Thoracic aorta (tissue), 2 donors: ENCODE results near the gene PRR14. TPM values are rescaled to one million over a fixed set of nuclear protein-coding genes. Genes with fewer than 3 reads are reported as not detected.

Source experiments
- ATAC-seq: fragments of 150-250 bp; one replicate; pipeline ENCODE4 v1.8.0; 2017; ENCODE audit warnings: low read depth; ENCODE audit not compliant: insufficient number of reproducible peaks, low FRiP score
- DNase-seq: peaks from one replicate; pipeline ENCODE4 v3.0.0-alpha.2; 2020; ENCODE audit warnings: low spot score
- H3K27ac ChIP-seq, 2 donors: fragments of 200-600 bp; sonication (generic); 1 replicate in 1 of 2; 2 replicates in 1 of 2; pipeline ENCODE4 v1.5.1; 2016; ENCODE audit warnings: mild to moderate bottlenecking in 2 of 2, moderate library complexity in 2 of 2
- H3K27me3 ChIP-seq: fragments of 200-600 bp; sonication (generic); replicated peaks from 2 replicates; pipeline ENCODE4 v1.6.0; 2016; ENCODE audit warnings: mild to moderate bottlenecking; ENCODE audit not compliant: insufficient read depth
- H3K36me3 ChIP-seq: fragments of 200-600 bp; sonication (generic); one replicate; pipeline ENCODE4 v1.5.1; 2016
- H3K4me1 ChIP-seq, 2 donors: fragments of 200-600 bp; sonication (generic); 1 replicate in 1 of 2; 2 replicates in 1 of 2; pipeline versions ENCODE4 v1.5.1 to v1.6.0; 2016; ENCODE audit warnings: low read depth in 2 of 2, mild to moderate bottlenecking in 1 of 2; ENCODE audit not compliant: control insufficient read depth in 1 of 2
- H3K4me3 ChIP-seq: fragments of 200-600 bp; sonication (generic); 2 replicates; pipeline ENCODE4 v1.5.1; 2016; ENCODE audit warnings: mild to moderate bottlenecking
- H3K9me3 ChIP-seq: fragments of 200-600 bp; sonication (generic); 2 replicates; pipeline ENCODE4 v1.5.1; 2016
- CTCF ChIP-seq: fragments of 200-600 bp; sonication (generic); IDR thresholded peaks from one replicate; pipeline ENCODE4 v1.5.1; 2019; ENCODE audit warnings: antibody characterized with exemption
- total RNA-seq, 2 donors: library from RNA; depleted of rRNA; stranded (reverse); fragments of >200 nt; gene quantifications; one replicate each; pipeline versions ENCODE4 v1.1.0 to v1.2.3, GENCODE V29; 2016

The PRR14 gene
- total RNA-seq, 2 donors from 2014 or later = 46.1 to 57.0 TPM

DNA sequence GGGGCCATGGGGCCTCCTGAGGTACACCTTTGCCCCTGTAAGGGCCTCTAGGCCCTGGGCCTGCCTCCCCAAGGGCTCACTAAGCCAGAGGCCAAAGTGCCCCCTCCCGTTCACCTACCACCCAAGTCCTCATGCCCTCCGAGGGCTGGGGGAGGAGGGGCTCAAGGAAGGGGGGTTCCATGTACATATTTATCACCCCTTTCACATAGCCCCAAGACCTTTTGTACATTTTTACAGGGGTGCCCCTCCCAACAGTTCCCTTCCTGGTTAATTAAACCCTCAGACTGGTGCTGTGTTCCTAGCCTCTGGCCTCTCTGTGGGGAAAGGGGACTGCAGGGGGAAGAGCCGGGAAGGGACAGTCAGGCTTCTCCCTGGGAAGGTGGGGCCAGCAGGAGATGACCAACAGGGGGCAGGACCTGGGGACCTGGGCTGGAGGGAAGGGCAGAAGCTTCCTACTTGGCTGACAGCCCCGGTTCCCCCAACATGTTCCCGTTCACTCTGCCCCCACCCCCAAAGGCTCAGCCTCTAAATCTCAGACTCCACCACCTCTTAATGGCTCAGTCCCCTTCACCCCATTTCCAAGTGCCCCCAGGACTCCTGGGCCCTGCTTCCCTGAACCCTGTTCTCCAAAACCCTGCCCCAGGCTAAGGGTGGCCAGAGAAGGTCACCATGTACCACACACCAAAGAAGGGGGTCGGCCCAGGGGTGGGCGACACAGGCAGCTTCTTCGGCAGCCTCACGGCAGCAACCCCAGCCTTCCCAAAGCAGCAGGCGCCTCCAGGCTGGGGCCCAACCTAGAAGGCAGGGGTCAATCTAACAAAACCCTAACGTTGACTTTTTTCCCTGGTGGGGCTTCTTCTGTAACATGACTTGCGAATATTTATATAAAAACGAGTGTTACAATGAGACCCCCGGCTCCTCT lies 19.4 kb downstream of the PRR14 start:
- Histone ChIP-seq H3K4me3 (no peak overlapping the region), H3K4me1 (no peaks in the 10 kb centered on the region), H3K27me3 (no peaks in the 10 kb centered on the region), H3K36me3 (peaks cover 53% of the 10 kb centered on the region), H3K9me3 (no peaks in the 10 kb centered on the region), H3K27ac (no peak overlapping the region)
- DNase-seq = no peak
- no peak for TF ChIP-seq CTCF
- ATAC-seq = no peak

GRCh38 chr16:30675143-30675542 lies 24.4 kb downstream of the PRR14 start:
- Histone ChIP-seq H3K9me3 (no peaks in the 10 kb centered on the region), H3K27ac (no peak overlapping the region), H3K4me1 (no peaks in the 10 kb centered on the region), H3K36me3 (peaks cover 4% of the 10 kb centered on the region), H3K27me3 (no peaks in the 10 kb centered on the region), H3K4me3 (no peak overlapping the region)
- DNase-seq = no peak
- ATAC-seq = no peak
- TF ChIP-seq CTCF = no peak

DNA sequence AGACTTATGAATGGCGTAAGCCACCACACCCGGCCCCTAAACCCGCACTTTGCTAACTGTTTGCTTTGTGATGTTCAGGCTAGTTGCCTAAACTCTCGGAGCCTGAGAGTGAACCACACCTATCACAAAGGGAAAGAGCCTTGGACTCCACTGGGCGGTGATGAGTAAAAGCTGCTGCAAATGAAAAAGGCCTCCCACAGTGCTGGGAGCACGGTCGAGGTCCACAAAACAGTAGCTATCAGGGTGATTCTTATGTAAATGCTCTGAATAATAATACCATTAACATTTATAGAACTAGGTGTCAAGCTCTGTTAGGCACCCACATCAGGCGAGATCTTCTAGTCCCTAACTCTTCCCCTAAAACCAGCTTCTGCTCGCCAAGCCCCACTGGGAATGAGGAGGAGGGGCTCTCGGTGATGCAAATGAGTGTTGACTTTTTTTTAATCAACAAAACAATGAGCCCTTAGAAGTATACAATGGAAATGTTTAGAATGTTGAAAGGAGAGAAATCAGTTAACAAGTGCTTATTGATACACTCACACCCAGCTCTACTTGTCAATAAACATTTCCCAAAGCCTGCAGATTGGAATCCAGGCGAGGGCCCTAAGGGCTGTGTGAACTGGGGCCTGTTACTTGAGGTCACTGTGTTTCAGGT lies 27.3 kb downstream of the PRR14 start:
- Histone ChIP-seq H3K27me3 (no peaks in the 10 kb centered on the region), H3K4me1 (no peaks in the 10 kb centered on the region), H3K36me3 (no peaks in the 10 kb centered on the region), H3K27ac (no peak overlapping the region), H3K9me3 (no peaks in the 10 kb centered on the region), H3K4me3 (no peak overlapping the region)
- no peak for ATAC-seq
- DNase-seq = no peak
- no peak for TF ChIP-seq CTCF

DNA sequence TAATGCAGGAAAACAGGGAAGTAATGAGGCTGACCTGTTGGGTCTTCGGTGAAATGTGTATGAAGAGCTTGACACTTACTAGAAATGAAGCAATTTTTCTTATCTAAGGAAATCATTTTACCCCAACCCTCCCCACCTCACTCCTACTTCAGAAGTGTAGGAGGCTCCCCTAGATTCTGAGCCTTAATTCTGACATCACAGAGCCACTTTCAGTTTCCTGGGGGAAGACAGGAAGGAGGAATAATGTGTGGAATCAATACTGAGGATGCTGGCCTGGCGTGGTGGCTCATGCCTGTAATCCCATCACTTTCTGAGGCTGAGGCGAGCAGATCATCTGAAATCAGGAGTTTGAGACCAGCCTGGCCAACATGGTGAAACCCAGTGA lies 27.8 kb downstream of the PRR14 start:
- TF ChIP-seq CTCF = no peak
- DNase-seq = no peak

DNA sequence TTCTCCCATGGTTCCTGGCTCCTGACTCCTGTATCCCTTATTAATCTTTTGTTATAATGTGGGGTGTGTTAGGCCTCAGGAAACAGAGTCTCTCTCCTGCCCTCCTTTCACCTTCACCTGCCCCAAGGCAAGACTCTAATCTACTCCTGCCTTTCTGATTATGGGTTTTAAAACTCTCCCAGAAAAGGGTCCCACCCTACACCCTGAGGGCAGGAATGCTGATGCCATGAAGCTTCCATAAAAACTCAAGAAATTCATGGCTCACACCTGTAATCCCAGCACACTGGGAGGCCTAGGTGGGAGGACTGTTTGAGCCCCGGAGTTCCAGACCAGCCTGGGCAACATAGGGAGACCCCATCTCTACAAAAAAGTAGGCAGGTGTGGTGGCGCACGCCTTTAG lies 29.6 kb downstream of the PRR14 start:
- no peaks in the 10 kb centered on the region for H3K9me3 ChIP-seq
- no peak for TF ChIP-seq CTCF
- H3K36me3 ChIP-seq = no peaks in the 10 kb centered on the region
- H3K4me1 ChIP-seq = no peaks in the 10 kb centered on the region
- DNase-seq (no peak), ATAC-seq (no peak)
- H3K27me3 ChIP-seq = no peaks in the 10 kb centered on the region
- H3K4me3 ChIP-seq = no peak overlapping the region
- no peak overlapping the region for H3K27ac ChIP-seq

More for the DNA sequence above, 27.8 kb downstream of the PRR14 start:
- Histone ChIP-seq H3K27ac (no peak overlapping the region), H3K4me1 (no peaks in the 10 kb centered on the region), H3K36me3 (no peaks in the 10 kb centered on the region), H3K27me3 (no peaks in the 10 kb centered on the region), H3K9me3 (no peaks in the 10 kb centered on the region), H3K4me3 (no peak overlapping the region)
- no peak for ATAC-seq
